Left colon (tissue), 2 donors: ENCODE data around the gene OR52A5. TPM values are rescaled to one million over a fixed set of nuclear protein-coding genes. Genes with fewer than 3 reads are reported as not detected.
A peak's percentile ranks its signal among the peaks of the same experiment; 100 is the strongest.

Experiments used
- ATAC-seq: fragments of 200-7000 bp; cut with Tn5 transposase; one replicate; pipeline ENCODE4 v1.9.1; 2020; ENCODE audit warnings: mild to moderate bottlenecking, moderate library complexity
- DNase-seq, 2 donors: peaks; one replicate each; pipeline ENCODE4 v3.0.0-alpha.2; 2020
- intact Hi-C, 2 donors: fragments of 100-400 bp; cut with DNase I in 1 of 2; cut with micrococcal nuclease in 1 of 2; formaldehyde crosslinking; loops; one replicate each; pipeline versions ENCODE4 v1.11.2 to v1.14.0; 2022; cut with DNase I, micrococcal nuclease
- total RNA-seq, 2 donors: library from RNA; stranded (reverse); fragmentation: NEBNext Ultra II Directional; extraction: Animal tissue kit (Norgen Biotek cat#: 25700); gene quantifications; one replicate each; pipeline ENCODE4 v1.2.1, GENCODE V29; 2021
- donor health status: DM: no; HTN: no; CAD: no.
- donor health status: DM: yes; HTN: yes; CAD: no.

Gene OR52A5
- total RNA-seq, 2 donors from 2014 or later = not detected

GRCh38 chr11:5123802-5124521 is 14.2 kb downstream of the OR52A5 start:
- peak; percentile 71 for ATAC-seq
- intact Hi-C loops = loop anchor here in 1 of 2 donors (10.0 kb wide), 1 partner anchor 681 kb away; the partner anchor contains the start of gene OR52N2
- peak in 1 of 2 donors; percentile 49 for DNase-seq

DNA sequence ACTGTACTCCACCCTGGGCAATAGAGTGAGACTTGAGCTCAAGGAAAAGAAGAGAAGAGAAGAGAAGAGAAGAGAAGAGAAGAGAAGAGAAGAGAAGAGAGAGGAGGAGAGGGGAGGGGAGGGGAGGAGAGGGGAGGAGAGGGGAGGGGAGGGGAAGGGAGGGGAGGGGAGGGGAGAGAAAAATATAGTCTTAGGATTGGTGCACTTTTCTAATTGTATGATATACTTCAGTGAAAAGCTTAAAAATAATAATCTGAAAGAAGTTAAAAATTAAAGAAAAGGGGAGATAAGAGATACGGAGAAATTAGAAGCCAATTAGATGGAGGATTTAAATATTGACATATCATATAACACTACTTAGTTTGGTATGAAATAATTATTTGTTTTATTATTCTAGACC is 19.3 kb downstream of the OR52A5 start:
- intact Hi-C loops = no loop called here
- no peak for ATAC-seq
- no peak for DNase-seq

DNA sequence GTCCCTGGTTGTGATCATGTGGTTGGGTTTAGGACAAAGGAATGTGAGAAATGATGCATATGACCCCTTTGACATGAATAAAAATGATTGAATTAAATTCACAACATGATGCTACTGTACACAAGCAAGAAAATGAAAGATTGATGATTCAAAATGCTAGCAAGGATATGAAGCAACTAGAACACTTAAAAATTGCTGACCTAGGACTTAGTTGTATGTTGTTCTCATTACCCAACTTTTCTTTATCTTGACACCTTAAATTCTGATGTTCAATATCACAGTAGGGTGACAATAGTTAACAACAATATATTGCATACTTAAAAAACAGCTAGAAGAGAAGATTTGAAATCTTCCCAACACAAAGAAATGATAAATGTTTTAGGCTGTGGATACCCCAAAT is 20.6 kb downstream of the OR52A5 start:
- ATAC-seq (no peak), DNase-seq (no peak)
- intact Hi-C loops = no loop called here

DNA sequence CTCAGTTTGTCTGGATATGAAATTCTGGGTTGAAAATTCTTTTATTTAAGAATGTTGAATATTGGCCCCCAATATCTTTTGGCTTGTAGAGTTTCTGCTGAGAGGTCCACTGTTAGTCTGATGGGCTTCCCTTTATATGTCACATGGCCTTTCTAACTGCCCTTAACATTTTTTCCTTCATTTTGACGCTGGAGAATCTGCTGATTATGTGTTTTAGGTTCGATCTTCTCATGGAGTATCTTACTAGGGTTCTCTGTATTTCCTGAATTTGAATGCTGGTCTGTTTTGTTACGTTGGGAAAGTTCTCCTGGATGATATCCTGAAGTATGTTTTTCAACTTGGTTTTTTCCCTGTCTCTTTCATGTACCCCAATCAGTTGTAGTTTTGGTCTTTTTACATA is 22.8 kb downstream of the OR52A5 start:
- ATAC-seq (no peak), DNase-seq (no peak)
- intact Hi-C loops = no loop called here

- no peak for DNase-seq
- no peak for ATAC-seq
- intact Hi-C loops = no loop called here
Measured at GRCh38 chr11:5107285-5107684, 30.9 kb downstream of the OR52A5 start.

DNA sequence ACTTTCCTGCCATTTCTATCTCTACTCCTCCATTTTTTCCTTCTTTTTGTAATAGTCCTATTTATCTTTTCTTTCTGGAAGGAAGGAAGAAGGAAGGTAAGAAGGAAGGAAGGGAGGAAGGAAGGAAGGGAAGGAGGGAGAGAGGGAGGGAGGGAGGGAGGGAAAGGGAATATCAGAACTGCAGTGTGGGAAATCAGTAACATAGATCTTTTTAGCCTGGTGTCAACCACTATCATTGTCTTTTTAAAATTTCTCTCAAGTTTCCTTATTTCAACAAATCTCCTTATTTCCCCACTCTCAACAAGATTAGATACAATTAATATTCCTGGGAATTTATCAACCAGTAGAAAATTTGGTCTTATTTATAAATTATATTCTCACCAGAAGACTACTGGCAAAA is 35.1 kb downstream of the OR52A5 start:
- intact Hi-C loops = no loop called here
- DNase-seq = no peak

DNA sequence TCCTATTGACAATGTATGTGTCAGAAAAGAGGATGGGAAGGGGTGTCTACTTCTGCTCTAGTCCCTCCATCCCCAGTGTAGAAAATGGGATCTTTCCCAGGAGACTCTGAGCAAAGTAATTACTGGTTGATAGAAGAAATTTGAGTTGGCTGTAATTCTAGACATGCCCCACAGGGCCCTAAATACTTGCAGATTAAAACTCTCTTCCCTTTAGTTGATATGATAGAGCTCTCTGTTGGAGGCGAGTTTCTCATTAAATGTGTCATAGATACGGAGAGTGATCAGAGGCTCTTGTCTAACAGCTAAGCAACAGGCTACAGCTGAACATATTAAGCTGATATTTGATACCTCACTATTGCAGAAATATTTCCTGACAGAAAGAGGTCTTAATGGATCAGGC is 35.9 kb downstream of the OR52A5 start:
- ATAC-seq (no peak), DNase-seq (no peak)
- intact Hi-C loops = no loop called here

More for the DNA sequence above, 35.1 kb downstream of the OR52A5 start:
- no peak for ATAC-seq

DNA sequence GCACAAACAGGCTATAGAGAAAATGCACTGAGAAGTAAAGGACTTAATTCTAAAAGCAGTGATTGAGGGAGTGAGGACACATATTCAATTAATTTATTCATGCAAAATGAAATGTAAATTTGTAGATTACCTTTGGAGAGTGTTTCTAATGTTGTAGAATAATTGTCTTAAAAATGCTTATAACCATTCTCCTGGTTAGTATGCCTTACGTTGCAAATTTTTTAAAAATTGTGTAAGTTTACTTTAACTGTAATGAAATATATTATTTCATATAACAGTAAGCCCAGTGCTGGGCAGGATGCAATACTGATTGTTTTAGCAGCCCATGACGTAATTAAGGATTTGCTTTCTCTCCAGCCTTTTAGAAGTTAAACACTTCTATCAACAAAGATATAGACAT is 42.1 kb downstream of the OR52A5 start:
- ATAC-seq (no peak), DNase-seq (no peak)
- intact Hi-C loops = no loop called here

GRCh38 chr11:5092821-5093585 is 45.2 kb downstream of the OR52A5 start:
- intact Hi-C loops = no loop called here
- ATAC-seq (no peak), DNase-seq (no peak)

DNA sequence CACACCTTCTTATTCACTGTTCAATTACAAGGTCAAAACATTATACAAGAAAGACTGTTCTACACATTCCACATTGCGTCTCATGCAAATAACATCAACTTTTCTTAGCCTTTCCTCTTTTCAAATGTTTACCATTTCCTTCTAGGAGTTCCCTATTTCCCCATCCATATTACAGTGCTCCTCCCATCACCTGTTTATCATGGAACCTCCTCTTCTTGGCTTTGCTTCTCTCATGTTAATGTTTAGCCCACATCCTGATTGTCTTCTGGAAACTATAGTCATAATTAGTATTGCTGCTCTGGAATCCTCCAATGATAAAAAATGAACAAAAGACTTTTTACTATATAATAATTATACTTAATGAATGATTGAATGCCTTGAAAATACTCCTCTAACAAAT is 47.5 kb downstream of the OR52A5 start:
- DNase-seq = no peak
- intact Hi-C loops = no loop called here
- peak; percentile 85 for ATAC-seq

GRCh38 chr11:5088556-5088955 is 49.6 kb downstream of the OR52A5 start:
- no peak for DNase-seq
- intact Hi-C loops = no loop called here
- ATAC-seq = no peak

DNA sequence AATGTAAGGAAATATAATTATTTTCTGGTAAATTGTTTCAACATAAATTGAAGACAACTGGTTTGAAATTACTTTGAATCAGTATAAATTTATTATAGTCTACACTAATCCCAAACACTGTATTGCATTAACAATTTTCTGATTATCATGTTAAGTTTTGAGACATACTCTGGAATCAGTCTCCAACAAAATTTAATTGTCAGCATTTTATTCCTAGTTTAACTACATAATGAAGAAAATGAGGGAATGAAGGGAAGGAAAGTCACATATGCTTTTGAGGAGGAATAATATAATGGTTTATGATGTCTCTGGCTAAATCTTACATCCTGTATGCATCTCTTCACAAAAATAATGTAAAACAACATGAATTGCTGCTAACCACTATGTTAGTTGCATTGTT is 54.6 kb downstream of the OR52A5 start:
- no peak for DNase-seq
- no peak for ATAC-seq
- intact Hi-C loops = no loop called here

- DNase-seq (no peak), ATAC-seq (no peak)
Measured at GRCh38 chr11:5081405-5081804, 56.8 kb downstream of the OR52A5 start.

More at GRCh38 chr11:5081405-5081804, 56.8 kb downstream of the OR52A5 start:
- intact Hi-C loops = no loop called here

Other genes with a start within 250 kb of the OR52A5 start
- not detected for gene OR51A7, start 234.6 kb downstream of the OR52A5 start, total RNA-seq
- gene OR51G2, start 219.0 kb downstream of the OR52A5 start, total RNA-seq = not detected
- gene OR51G1, start 214.0 kb downstream of the OR52A5 start, total RNA-seq = not detected
- gene OR51A4, start 190.8 kb downstream of the OR52A5 start, total RNA-seq = not detected
- gene OR51A2, start 182.6 kb downstream of the OR52A5 start, total RNA-seq = not detected
- gene OR51L1, start 143.5 kb downstream of the OR52A5 start, total RNA-seq = not detected
- gene OR52J3, start 91.8 kb downstream of the OR52A5 start, total RNA-seq = not detected
- gene OR52E2, start 78.7 kb downstream of the OR52A5 start, total RNA-seq = not detected
- gene OR52E1, start 68.8 kb downstream of the OR52A5 start, total RNA-seq = not detected
- gene OR52A1, start 16.4 kb upstream of the OR52A5 start, total RNA-seq = not detected
- gene OR51V1, start 62.3 kb upstream of the OR52A5 start, total RNA-seq = not detected
- gene HBB, start 88.7 kb upstream of the OR52A5 start, total RNA-seq = 10 to 100 TPM in 1 of 2 donors, 1 to 10 TPM in 1; 9.3 to 25.8 TPM
- not detected for gene HBD, start 96.1 kb upstream of the OR52A5 start, total RNA-seq
- not detected for gene HBG1, start 111.5 kb upstream of the OR52A5 start, total RNA-seq
- not detected for gene HBG2, start 116.4 kb upstream of the OR52A5 start, total RNA-seq
- not detected for gene HBE1, start 131.6 kb upstream of the OR52A5 start, total RNA-seq
- gene OR51B4, start 163.6 kb upstream of the OR52A5 start, total RNA-seq = not detected
- gene OR51B2, start 185.9 kb upstream of the OR52A5 start, total RNA-seq = not detected
- gene OR51B5, start 205.2 kb upstream of the OR52A5 start, total RNA-seq = not detected
- gene OR51B6, start 213.2 kb upstream of the OR52A5 start, total RNA-seq = not detected
- gene OR51M1, start 245.5 kb upstream of the OR52A5 start, total RNA-seq = not detected